Activated naive CD8-positive, alpha-beta T cell (primary cell): ENCODE data around the gene ISOC2.
"Not testable (repeated sequence)": the region's sequence is repeated elsewhere in the genome, so short reads cannot be mapped to it uniquely, and the experiment has no call there.

Source experiments
- H3K27ac Mint-ChIP-seq: one replicate; pipeline ENCODE4 v1.8.0; 2021; ENCODE audit warnings: mixed read lengths
- H3K27me3 Mint-ChIP-seq: one replicate; pipeline ENCODE4 v1.8.0; 2021; ENCODE audit warnings: mixed read lengths
- H3K36me3 Mint-ChIP-seq: one replicate; pipeline ENCODE4 v1.8.0; 2021; ENCODE audit warnings: mixed read lengths
- H3K4me1 Mint-ChIP-seq: one replicate; pipeline ENCODE4 v1.8.0; 2021; ENCODE audit warnings: low read depth, mixed read lengths
- H3K4me3 Mint-ChIP-seq: one replicate; pipeline ENCODE4 v1.8.0; 2021; ENCODE audit warnings: mild to moderate bottlenecking, mixed read lengths
- H3K9me3 Mint-ChIP-seq: one replicate; pipeline ENCODE4 v1.8.0; 2021; ENCODE audit warnings: low read depth, mixed read lengths

The ISOC2 gene

GRCh38 chr19:55433292-55433691 is 28.1 kb downstream of the ISOC2 start:
- Mint-ChIP-seq H3K4me1 (peaks cover 1% of the 10 kb centered on the region), H3K9me3 (no peaks in the 10 kb centered on the region), H3K4me3 (no peak overlapping the region), H3K27ac (no peak overlapping the region), H3K27me3 (peaks cover 23% of the 10 kb centered on the region), H3K36me3 (no peaks in the 10 kb centered on the region)

- H3K4me1 Mint-ChIP-seq = peaks cover 1% of the 10 kb centered on the region
- peaks cover 23% of the 10 kb centered on the region for H3K27me3 Mint-ChIP-seq
- no peaks in the 10 kb centered on the region for H3K9me3 Mint-ChIP-seq
- H3K4me3 Mint-ChIP-seq = no peak overlapping the region
- H3K36me3 Mint-ChIP-seq = no peaks in the 10 kb centered on the region
- H3K27ac Mint-ChIP-seq = no peak overlapping the region
These were observed 29.0 kb downstream of the ISOC2 start for GRCh38 chr19:55432241-55432959.

DNA sequence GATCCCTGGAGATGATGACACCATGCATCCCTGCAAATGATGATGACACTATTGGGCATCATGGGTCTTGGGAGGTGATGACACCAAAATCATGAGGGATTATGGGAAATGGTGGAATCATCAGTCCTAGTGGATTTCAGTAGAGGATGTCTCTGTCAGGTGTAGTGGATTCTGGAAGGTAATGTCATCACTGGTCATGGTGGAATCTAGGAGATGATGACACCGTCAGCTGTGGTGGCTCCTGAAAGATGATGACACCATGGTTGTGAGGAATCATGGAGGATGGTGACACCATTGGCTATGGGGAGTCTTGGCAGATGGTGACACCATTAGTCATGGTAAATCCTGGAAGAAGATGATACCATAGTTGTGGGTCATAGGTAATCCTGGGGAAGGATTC is 30.3 kb downstream of the ISOC2 start:
- no peak overlapping the region for H3K4me3 Mint-ChIP-seq

GRCh38 chr19:55426042-55426441 is 35.4 kb downstream of the ISOC2 start:
- Mint-ChIP-seq H3K27ac (no peak overlapping the region), H3K36me3 (no peaks in the 10 kb centered on the region), H3K4me3 (no peak overlapping the region), H3K27me3 (peaks cover 2% of the 10 kb centered on the region), H3K4me1 (peaks cover 8% of the 10 kb centered on the region), H3K9me3 (no peaks in the 10 kb centered on the region)

More for the DNA sequence above, 30.3 kb downstream of the ISOC2 start:
- H3K27ac Mint-ChIP-seq = no peak overlapping the region
- no peaks in the 10 kb centered on the region for H3K4me1 Mint-ChIP-seq
- peaks cover 15% of the 10 kb centered on the region for H3K27me3 Mint-ChIP-seq
- no peaks in the 10 kb centered on the region for H3K9me3 Mint-ChIP-seq
- no peaks in the 10 kb centered on the region for H3K36me3 Mint-ChIP-seq

- Mint-ChIP-seq H3K36me3 (no peaks in the 10 kb centered on the region), H3K4me1 (peaks cover 16% of the 10 kb centered on the region), H3K4me3 (no peak overlapping the region), H3K27ac (no peak overlapping the region), H3K9me3 (no peaks in the 10 kb centered on the region), H3K27me3 (no peaks in the 10 kb centered on the region)
These were observed 36.9 kb downstream of the ISOC2 start for GRCh38 chr19:55424518-55424917.

GRCh38 chr19:55423225-55424005 is 38.0 kb downstream of the ISOC2 start:
- Mint-ChIP-seq H3K4me3 (no peak overlapping the region), H3K9me3 (no peaks in the 10 kb centered on the region), H3K4me1 (peaks cover 16% of the 10 kb centered on the region), H3K36me3 (no peaks in the 10 kb centered on the region), H3K27ac (no peak overlapping the region), H3K27me3 (no peaks in the 10 kb centered on the region)

- not testable (repeated sequence) for H3K27ac Mint-ChIP-seq, H3K36me3 Mint-ChIP-seq, H3K4me3 Mint-ChIP-seq, H3K9me3 Mint-ChIP-seq, H3K27me3 Mint-ChIP-seq
- H3K4me1 Mint-ChIP-seq = peaks cover 18% of the 10 kb centered on the region
These were observed 40.2 kb downstream of the ISOC2 start for GRCh38 chr19:55421281-55421680.

DNA sequence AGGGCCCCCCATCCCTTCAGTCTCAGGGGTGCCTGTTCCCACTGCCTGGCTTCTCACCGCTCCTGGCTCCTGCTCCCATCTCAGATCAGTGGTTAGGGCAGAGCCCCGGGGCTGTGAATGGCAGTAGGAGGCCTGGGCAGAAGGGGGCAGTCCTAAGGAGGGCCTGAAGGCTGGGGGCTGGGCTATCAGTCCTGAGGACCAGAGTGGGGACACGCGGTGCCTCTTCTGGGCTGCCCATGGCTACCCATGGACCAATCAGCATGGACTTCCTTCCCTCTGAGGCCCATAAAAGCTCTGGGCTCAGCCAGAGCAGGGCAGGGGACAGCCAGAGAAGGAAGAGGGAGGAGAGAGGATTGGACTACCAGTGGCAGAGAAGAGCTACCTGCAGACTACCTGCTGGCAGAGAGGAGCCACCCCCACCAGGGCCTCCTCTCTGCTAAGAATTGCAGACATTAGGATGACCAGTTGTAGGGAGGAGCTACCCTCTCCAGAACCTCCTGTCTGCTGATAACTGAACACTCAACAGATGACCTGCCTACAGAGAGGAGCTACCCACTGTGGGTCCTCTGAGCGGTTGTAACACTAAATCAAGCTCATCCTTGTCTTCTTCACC is 41.7 kb downstream of the ISOC2 start:
- Mint-ChIP-seq H3K36me3 (no peaks in the 10 kb centered on the region), H3K4me1 (peaks cover 18% of the 10 kb centered on the region), H3K27ac (no peak overlapping the region), H3K27me3 (peaks cover 1% of the 10 kb centered on the region), H3K9me3 (no peaks in the 10 kb centered on the region), H3K4me3 (no peak overlapping the region)

DNA sequence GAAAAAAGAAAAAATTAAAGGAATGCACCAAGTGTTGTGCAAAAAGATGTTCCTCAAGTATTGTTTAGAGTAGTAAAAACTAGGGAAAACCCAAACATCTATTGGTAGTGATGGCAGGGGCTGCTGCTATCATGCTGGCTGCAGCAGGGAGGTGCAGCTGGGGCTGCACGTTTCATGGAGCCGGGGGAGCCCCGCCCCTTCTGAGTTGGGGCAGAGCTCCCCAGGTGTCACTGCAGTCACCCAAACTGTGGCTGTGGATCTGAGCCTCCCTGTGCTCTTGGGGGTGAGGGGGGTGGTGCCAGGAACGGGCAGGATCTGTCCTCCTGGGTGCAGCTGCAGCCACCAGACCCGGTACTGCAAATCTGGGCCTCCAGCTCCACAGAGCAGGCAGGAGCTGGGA is 42.3 kb downstream of the ISOC2 start:
- H3K9me3 Mint-ChIP-seq = no peaks in the 10 kb centered on the region
- H3K36me3 Mint-ChIP-seq = no peaks in the 10 kb centered on the region
- no peak overlapping the region for H3K27ac Mint-ChIP-seq
- no peak overlapping the region for H3K4me3 Mint-ChIP-seq
- H3K27me3 Mint-ChIP-seq = peaks cover 1% of the 10 kb centered on the region
- H3K4me1 Mint-ChIP-seq = peaks cover 18% of the 10 kb centered on the region

DNA sequence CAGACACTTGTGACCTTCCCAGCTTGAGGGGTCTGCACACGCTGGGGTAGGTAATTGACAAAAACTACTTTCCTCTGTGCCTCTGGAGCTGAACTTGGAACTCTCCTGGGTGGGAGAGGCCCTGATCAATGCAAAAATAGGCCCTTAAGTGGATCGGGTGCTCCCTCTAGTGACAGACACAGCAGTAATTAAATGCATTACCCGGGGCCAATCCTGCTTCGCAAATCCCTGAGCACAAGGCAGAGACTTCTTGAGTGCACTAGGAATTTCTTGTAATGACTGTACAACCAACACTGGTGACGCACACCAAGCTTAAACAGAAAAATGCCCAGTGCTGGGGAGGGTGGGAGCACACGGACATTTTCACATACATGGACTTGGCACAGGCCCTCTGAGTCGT is 43.3 kb downstream of the ISOC2 start:
- no peaks in the 10 kb centered on the region for H3K36me3 Mint-ChIP-seq
- no peak overlapping the region for H3K27ac Mint-ChIP-seq

GRCh38 chr19:55410168-55410567 is 51.3 kb downstream of the ISOC2 start:
- no peak overlapping the region for H3K27ac Mint-ChIP-seq
- peaks cover 3% of the 10 kb centered on the region for H3K9me3 Mint-ChIP-seq
- H3K27me3 Mint-ChIP-seq = no peaks in the 10 kb centered on the region
- peaks cover 3% of the 10 kb centered on the region for H3K36me3 Mint-ChIP-seq
- no peak overlapping the region for H3K4me3 Mint-ChIP-seq
- H3K4me1 Mint-ChIP-seq = peaks cover 28% of the 10 kb centered on the region

More for the DNA sequence above, 43.3 kb downstream of the ISOC2 start:
- H3K4me1 Mint-ChIP-seq = peaks cover 18% of the 10 kb centered on the region
- no peaks in the 10 kb centered on the region for H3K9me3 Mint-ChIP-seq
- H3K27me3 Mint-ChIP-seq = peaks cover 1% of the 10 kb centered on the region
- H3K4me3 Mint-ChIP-seq = no peak overlapping the region

DNA sequence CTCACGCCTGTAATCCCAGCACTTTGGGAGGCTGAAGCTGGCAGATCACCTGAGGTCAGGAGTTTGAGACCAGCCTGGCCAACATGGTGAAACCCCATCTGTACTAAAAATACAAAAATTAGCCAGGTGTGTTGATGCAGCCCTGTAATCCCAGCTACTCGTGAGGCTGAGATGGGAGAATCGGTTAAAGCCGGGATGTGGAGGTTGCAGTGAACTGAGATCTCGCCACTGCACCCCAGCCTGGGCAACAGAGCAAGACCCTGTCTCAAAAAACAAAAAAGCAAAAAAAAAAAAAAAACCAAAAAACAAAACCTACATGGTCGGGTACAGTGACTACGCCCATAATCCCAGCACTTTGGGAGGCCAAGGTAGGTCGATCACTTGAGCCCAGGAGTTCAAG is 52.3 kb downstream of the ISOC2 start:
- peaks cover 28% of the 10 kb centered on the region for H3K4me1 Mint-ChIP-seq
- peak overlapping the region; percentile 11 for H3K4me3 Mint-ChIP-seq
- not testable (repeated sequence) for H3K9me3 Mint-ChIP-seq, H3K36me3 Mint-ChIP-seq, H3K27me3 Mint-ChIP-seq, H3K27ac Mint-ChIP-seq

DNA sequence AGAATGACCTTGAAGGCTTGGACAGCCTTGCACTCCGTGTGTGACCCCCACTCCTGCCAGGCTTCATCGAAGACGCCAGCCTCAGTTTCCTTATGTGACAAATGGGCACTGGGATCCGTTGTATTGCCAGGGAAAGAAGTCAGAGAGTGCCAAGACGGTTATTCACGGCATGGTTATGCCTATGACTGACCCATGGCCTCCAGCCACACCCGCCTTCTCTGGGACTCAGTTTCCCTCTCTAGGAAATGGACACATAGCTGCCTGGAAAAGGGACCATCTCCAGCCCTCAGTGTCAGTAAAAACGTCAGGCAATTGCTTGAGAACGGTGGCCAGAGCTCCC is 52.9 kb downstream of the ISOC2 start:
- peak overlapping the region; percentile 89 for H3K4me3 Mint-ChIP-seq
- H3K9me3 Mint-ChIP-seq = peaks cover 3% of the 10 kb centered on the region
- peaks cover 3% of the 10 kb centered on the region for H3K36me3 Mint-ChIP-seq
- no peaks in the 10 kb centered on the region for H3K27me3 Mint-ChIP-seq
- peaks cover 28% of the 10 kb centered on the region for H3K4me1 Mint-ChIP-seq
- H3K27ac Mint-ChIP-seq = peak overlapping the region; percentile 95

- Mint-ChIP-seq H3K36me3 (peaks cover 3% of the 10 kb centered on the region), H3K27me3 (no peaks in the 10 kb centered on the region), H3K27ac (peak overlapping the region; percentile 95), H3K9me3 (peaks cover 3% of the 10 kb centered on the region), H3K4me3 (peak overlapping the region; percentile 89), H3K4me1 (peaks cover 28% of the 10 kb centered on the region)
These were observed 53.5 kb downstream of the ISOC2 start for GRCh38 chr19:55407800-55408532.

GRCh38 chr19:55407550-55407799 is 54.0 kb downstream of the ISOC2 start, which contains the start of gene UBE2S:
UBE2S (minus strand) TSS chr19:55407788; CDS start chr19:55407589, 199 bp downstream.
- Mint-ChIP-seq H3K4me1 (peaks cover 28% of the 10 kb centered on the region), H3K27ac (peak within 1 kb of the TSS; percentile 95), H3K4me3 (peak within 1 kb of the TSS; percentile 89)
- not testable (repeated sequence) for H3K27me3 Mint-ChIP-seq, H3K9me3 Mint-ChIP-seq, H3K36me3 Mint-ChIP-seq
